Panc1 (cell line): ENCODE measurements around the gene KIZ. TPM values are rescaled to one million over a fixed set of nuclear protein-coding genes. Genes with fewer than 3 reads are reported as not detected.

ENCODE experiments used
- ATAC-seq: fragments of 200-7000 bp; cut with Tn5 transposase; 2 replicates; pipeline ENCODE4 v1.9.1; 2020; ENCODE audit warnings: mild to moderate bottlenecking, moderate library complexity
- BruUV-seq: library from RNA; stranded (reverse); fragments of 400-500 nt; replicated peaks from 2 replicates; lab custom pipeline; 2021; lab: Mats Ljungman, UMichigan
- CTCF ChIA-PET: fragments of 300-600 bp; sonication (Branson Sonifier 250); formaldehyde crosslinking; loops from one replicate; lab custom pipeline; 2022; ENCODE audit warnings: antibody characterized with exemption; lab: Charles Lee
- POLR2A ChIA-PET: fragments of 300-600 bp; sonication (Branson Sonifier 250); formaldehyde crosslinking; loops from one replicate; lab custom pipeline; 2022; ENCODE audit warnings: antibody characterized with exemption; lab: Charles Lee
- DNase-seq: peaks from one replicate; pipeline ENCODE4 v3.0.0-alpha.2; 2010; ENCODE audit warnings: low read depth, low spot score
- H3K27ac ChIP-seq: 2 replicates; pipeline ENCODE4 v1.5.1; 2011; ENCODE audit warnings: mild to moderate bottlenecking, low read length, inconsistent platforms
- H3K27me3 ChIP-seq: fragments of 200-500 bp; sonication (Bioruptor generic); 2 replicates; pipeline ENCODE4 v1.6.0; 2014; ENCODE audit warnings: low read length, inconsistent platforms; ENCODE audit not compliant: control insufficient read depth, insufficient read depth
- H3K36me3 ChIP-seq: fragments of 200-500 bp; sonication (Bioruptor generic); 2 replicates; pipeline ENCODE4 v1.5.1; 2014; ENCODE audit warnings: inconsistent platforms, mild to moderate bottlenecking, low read length, moderate library complexity; ENCODE audit not compliant: control insufficient read depth, insufficient read depth
- H3K4me1 ChIP-seq: 2 replicates; pipeline ENCODE4 v1.5.1; 2011; ENCODE audit warnings: inconsistent platforms, mild to moderate bottlenecking, low read length, moderate library complexity; ENCODE audit not compliant: control insufficient read depth, insufficient read depth
- H3K4me3 ChIP-seq, 2 experiments: 2 replicates each; pipeline ENCODE4 v1.5.1; 2011 to 2012; ENCODE audit warnings: low read depth in 2 of 2, low read length in 2 of 2, mild to moderate bottlenecking in 2 of 2, inconsistent platforms in 1 of 2, moderate library complexity in 1 of 2
- H3K9me3 ChIP-seq: fragments of 200-500 bp; sonication (Bioruptor generic); 2 replicates; pipeline ENCODE4 v1.5.1; 2014; ENCODE audit warnings: low read depth, mild to moderate bottlenecking, inconsistent platforms, low read length, moderate library complexity; ENCODE audit not compliant: control insufficient read depth, insufficient read depth
- POLR2AphosphoS5 ChIP-seq: IDR thresholded peaks from 2 replicates; pipeline ENCODE4 v1.6.1; 2012; ENCODE audit warnings: mild to moderate bottlenecking, low read depth, low read length, moderate library complexity
- SIN3A ChIP-seq: IDR thresholded peaks from 2 replicates; pipeline ENCODE4 v1.6.1; 2012; ENCODE audit warnings: low read depth, mild to moderate bottlenecking, low read length, moderate library complexity, borderline replicate concordance; ENCODE audit not compliant: insufficient read depth
- TCF7L2 ChIP-seq: IDR thresholded peaks from 2 replicates; pipeline ENCODE4 v1.6.1; 2011; ENCODE audit warnings: mild to moderate bottlenecking, low read depth, low read length, inconsistent platforms
- in situ Hi-C: cut with HindIII; loops from 2 replicates; pipeline ENCODE4 v1.10.0; 2016; ENCODE audit warnings: low sequenced_read_pairs, low pct_unique_long_range_greater_than_20kb
- intact Hi-C: fragments of 100-400 bp; cut with micrococcal nuclease; formaldehyde crosslinking; loops from one replicate; pipeline ENCODE4 v1.10.0; 2022; ENCODE audit not compliant: unreplicated experiment
- total RNA-seq: library from RNA; stranded (reverse); gene quantifications from one replicate; pipeline ENCODE4 v1.2.1, GENCODE V29; 2021; ENCODE audit not compliant: unreplicated experiment
- TF ChIP-seq, protein P1 (sequence below): fragments of 450-650 bp; IDR thresholded peaks from 2 replicates; pipeline ENCODE4 v1.5.1; 2017; ENCODE audit warnings: mild to moderate bottlenecking
- TF ChIP-seq, protein P2 (sequence below), 2 experiments: IDR thresholded peaks; 2 replicates each; pipeline ENCODE4 v1.6.1; 2011 to 2012; ENCODE audit warnings: low read depth in 2 of 2, control low read depth in 1 of 2, low read length in 1 of 2, mild to moderate bottlenecking in 1 of 2, moderate library complexity in 1 of 2; ENCODE audit not compliant: insufficient read depth in 1 of 2

The KIZ gene
- total RNA-seq, 1 experiment from 2014 or later = 6.5 TPM

DNA sequence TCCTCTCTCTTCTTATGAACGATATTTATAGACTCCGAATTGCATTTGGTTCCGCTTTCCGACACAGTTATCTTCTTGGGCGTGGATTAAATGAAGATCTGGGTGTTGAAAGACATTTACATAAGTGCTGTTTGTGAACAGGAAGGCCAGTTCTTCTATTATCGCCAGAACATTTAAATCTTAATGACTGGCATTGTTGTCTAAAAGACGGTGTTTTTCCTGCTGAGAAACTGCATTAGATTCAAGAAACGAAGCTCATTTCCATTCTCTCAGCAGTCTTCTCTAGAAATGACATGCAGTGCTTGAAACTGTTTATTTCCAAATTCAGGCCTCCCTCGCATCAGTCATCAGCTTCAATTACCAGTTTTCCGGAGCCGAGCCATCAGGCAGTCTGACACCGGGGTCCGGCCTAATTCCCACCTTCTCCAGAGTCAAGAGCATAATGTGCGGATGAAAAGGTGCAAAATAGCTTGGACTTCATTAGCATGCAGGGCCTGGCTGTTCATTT, 35.7 kb upstream of the KIZ start:
- CTCF ChIA-PET = no interaction called here
- H3K27me3 ChIP-seq = 0 out of 2 replicates have a peak, but pooled peaks cover 3% of the 10 kb centered on the region
- POLR2A ChIA-PET = no interaction called here
- no peak overlapping the region for H3K4me3 ChIP-seq
- no peaks in the 10 kb centered on the region for H3K36me3 ChIP-seq
- BruUV-seq = no TSS peak
- DNase-seq = no peak
- in situ Hi-C loops (no loop called here), intact Hi-C loops (no loop called here)
- no peaks in the 10 kb centered on the region for H3K4me1 ChIP-seq
- ATAC-seq = no peak
- H3K27ac ChIP-seq = no peak overlapping the region
- no peaks in the 10 kb centered on the region for H3K9me3 ChIP-seq
- no peak for TF ChIP-seq SIN3A
- TF ChIP-seq POLR2AphosphoS5 = no peak
- no peak for TF ChIP-seq TCF7L2
- TF ChIP-seq, protein P1, sequence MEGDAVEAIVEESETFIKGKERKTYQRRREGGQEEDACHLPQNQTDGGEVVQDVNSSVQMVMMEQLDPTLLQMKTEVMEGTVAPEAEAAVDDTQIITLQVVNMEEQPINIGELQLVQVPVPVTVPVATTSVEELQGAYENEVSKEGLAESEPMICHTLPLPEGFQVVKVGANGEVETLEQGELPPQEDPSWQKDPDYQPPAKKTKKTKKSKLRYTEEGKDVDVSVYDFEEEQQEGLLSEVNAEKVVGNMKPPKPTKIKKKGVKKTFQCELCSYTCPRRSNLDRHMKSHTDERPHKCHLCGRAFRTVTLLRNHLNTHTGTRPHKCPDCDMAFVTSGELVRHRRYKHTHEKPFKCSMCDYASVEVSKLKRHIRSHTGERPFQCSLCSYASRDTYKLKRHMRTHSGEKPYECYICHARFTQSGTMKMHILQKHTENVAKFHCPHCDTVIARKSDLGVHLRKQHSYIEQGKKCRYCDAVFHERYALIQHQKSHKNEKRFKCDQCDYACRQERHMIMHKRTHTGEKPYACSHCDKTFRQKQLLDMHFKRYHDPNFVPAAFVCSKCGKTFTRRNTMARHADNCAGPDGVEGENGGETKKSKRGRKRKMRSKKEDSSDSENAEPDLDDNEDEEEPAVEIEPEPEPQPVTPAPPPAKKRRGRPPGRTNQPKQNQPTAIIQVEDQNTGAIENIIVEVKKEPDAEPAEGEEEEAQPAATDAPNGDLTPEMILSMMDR = no peak
- TF ChIP-seq, protein P2, sequence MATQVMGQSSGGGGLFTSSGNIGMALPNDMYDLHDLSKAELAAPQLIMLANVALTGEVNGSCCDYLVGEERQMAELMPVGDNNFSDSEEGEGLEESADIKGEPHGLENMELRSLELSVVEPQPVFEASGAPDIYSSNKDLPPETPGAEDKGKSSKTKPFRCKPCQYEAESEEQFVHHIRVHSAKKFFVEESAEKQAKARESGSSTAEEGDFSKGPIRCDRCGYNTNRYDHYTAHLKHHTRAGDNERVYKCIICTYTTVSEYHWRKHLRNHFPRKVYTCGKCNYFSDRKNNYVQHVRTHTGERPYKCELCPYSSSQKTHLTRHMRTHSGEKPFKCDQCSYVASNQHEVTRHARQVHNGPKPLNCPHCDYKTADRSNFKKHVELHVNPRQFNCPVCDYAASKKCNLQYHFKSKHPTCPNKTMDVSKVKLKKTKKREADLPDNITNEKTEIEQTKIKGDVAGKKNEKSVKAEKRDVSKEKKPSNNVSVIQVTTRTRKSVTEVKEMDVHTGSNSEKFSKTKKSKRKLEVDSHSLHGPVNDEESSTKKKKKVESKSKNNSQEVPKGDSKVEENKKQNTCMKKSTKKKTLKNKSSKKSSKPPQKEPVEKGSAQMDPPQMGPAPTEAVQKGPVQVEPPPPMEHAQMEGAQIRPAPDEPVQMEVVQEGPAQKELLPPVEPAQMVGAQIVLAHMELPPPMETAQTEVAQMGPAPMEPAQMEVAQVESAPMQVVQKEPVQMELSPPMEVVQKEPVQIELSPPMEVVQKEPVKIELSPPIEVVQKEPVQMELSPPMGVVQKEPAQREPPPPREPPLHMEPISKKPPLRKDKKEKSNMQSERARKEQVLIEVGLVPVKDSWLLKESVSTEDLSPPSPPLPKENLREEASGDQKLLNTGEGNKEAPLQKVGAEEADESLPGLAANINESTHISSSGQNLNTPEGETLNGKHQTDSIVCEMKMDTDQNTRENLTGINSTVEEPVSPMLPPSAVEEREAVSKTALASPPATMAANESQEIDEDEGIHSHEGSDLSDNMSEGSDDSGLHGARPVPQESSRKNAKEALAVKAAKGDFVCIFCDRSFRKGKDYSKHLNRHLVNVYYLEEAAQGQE (IDR thresholded peaks at IDR 0.05; ENCODE audit: insufficient read depth in 1 of 2, low read depth in 2 of 2, low read length in 1 of 2) = no peak

DNA sequence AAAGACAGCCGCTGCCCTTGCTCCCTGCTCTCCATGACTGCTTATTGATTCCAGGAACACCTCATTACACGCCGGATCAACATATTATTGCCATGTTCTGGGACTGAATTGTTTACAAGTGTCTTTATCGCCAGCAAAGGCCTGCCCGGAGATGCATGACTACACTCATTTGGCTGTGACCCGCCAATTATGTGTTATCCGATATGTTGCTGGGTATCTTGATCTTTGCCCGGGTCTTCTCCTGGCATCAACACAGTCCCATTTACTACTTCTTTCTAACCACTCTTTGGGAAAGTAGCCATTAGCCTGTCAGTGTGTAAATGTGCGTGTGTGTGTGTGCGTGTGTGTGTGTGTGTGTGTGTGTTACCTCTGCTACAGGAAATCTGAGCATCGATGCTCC, 35.2 kb upstream of the KIZ start:
- ATAC-seq (no peak), DNase-seq (no peak)
- H3K4me1 ChIP-seq = no peaks in the 10 kb centered on the region
- intact Hi-C loops (no loop called here), in situ Hi-C loops (no loop called here)
- no TSS peak for BruUV-seq
- no peaks in the 10 kb centered on the region for H3K36me3 ChIP-seq
- CTCF ChIA-PET = no interaction called here
- H3K9me3 ChIP-seq = no peaks in the 10 kb centered on the region
- H3K27me3 ChIP-seq = 0 out of 2 replicates have a peak, but pooled peaks cover 3% of the 10 kb centered on the region
- TF ChIP-seq, protein P1 = no peak
- TF ChIP-seq TCF7L2 (no peak), SIN3A (no peak), POLR2AphosphoS5 (no peak)
- TF ChIP-seq, protein P2 (IDR thresholded peaks at IDR 0.05; ENCODE audit: insufficient read depth in 1 of 2, low read depth in 2 of 2, low read length in 1 of 2) = no peak
- no peak overlapping the region for H3K27ac ChIP-seq
- POLR2A ChIA-PET = no interaction called here
- no peak overlapping the region for H3K4me3 ChIP-seq
